GM10266 (cell line): ENCODE data around the gene PPM1H.

Experiments
- DNase-seq: peaks from one replicate; pipeline ENCODE4 v3.0.0; 2012; ENCODE audit errors: extremely low spot score
- CTCF ChIP-seq: IDR thresholded peaks from 2 replicates; pipeline ENCODE4 v1.5.1; 2012; ENCODE audit warnings: mild to moderate bottlenecking, low read depth; ENCODE audit not compliant: control insufficient read depth, insufficient read depth; ENCODE audit errors: missing control alignments

Gene PPM1H

DNA sequence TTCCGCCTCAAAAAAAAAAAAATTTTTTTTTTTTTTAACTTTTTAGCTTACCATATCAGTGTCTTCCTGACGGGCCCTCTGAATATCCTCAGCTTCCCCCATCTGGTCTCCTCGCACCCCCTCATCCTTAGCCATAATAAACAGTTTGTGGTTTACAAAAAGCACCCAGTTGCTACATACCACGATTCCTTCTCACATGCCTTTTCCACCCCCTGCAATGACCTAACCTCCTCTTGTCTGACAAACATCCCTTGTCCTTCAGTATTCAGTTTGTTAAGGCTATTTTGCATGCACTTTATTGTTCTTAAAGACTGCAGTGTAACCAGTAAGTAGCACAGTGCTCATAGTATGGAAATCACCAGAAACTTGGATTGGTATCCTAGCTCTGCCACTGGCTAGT lies 88.5 kb downstream of the PPM1H start:
- DNase-seq, result no peak
- TF ChIP-seq CTCF, result no peak

DNA sequence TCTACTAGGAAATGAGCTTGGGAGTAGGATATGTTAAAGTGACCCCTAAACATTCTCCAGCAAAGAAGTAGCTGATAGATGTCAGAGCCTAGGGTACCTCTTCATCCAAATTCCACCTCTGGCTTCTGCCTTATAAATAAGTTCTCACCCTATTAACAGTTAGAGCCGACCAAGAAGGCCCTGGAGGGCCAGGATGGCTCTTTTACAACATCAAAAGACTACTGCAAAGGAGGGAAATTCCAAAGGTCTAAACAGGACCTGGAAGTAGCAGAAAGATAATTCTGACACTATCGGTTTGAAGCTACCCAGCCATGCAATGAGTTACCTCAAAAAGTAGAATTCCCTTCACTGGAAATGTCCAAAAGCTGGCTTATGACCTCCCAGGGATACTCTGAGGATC lies 90.0 kb downstream of the PPM1H start:
- TF ChIP-seq CTCF, result no peak
- no peak for DNase-seq

GRCh38 chr12:62843716-62844115 lies 91.2 kb downstream of the PPM1H start:
- DNase-seq, result no peak
- TF ChIP-seq CTCF, result no peak

DNA sequence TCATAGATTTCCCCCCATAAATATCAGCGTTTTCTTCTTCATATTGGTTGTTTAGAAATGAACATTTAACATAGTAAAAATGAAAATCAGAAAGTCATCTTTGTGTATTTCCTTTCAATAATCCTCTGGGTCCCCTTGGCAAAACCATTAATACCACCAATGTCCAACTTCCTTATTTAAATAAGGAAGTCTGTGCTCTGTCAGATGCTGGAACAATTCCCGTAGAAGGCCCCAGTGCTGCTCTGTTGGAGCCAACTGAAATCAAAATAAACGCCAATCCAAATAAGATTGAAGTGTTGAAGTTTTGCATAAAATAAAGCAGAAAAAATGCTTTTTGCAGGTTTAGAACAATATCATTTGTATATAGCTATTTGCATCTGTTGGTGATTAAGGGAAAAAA lies 93.1 kb downstream of the PPM1H start:
- no peak for TF ChIP-seq CTCF
- no peak for DNase-seq

- TF ChIP-seq CTCF, result no peak
- no peak for DNase-seq
Observed at GRCh38 chr12:62840806-62841205, 94.1 kb downstream of the PPM1H start.

DNA sequence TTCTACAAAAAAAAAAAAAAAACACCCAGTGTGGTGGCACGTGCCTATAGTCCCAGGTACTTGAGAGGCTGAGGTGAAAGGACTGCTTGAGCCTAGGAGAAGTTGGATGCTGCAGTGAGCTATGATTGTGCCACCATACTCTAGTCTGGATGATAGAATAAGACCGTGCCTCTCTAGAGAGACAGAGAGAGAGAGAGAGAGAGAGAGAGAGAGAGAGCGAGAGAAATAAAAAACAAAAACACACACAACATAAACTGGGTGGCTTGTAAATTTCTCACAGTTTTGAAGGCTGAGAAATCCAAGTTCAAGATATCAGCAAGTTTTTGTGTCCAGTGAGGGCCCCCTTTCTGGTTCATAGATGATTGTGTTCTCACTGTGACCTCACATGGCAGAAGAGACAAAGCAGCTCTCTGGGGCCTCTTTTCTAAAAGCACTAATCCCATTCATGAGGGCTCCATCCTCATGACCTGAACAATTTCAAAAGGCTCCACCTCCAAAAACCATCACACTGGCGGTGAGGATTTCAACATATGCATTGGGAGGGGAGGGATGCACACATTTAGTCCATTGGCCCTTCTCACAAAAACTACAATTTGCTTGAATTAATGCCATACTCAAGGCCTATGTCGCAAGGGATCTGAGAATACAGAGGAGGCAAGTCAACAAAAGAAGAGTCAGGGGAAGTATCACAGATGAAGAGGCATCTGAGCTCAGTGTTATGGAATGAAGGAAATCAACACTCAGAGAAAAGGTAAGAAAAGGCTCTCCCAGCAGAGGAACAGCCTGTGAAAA lies 94.9 kb downstream of the PPM1H start:
- TF ChIP-seq CTCF, result no peak
- DNase-seq, result no peak

DNA sequence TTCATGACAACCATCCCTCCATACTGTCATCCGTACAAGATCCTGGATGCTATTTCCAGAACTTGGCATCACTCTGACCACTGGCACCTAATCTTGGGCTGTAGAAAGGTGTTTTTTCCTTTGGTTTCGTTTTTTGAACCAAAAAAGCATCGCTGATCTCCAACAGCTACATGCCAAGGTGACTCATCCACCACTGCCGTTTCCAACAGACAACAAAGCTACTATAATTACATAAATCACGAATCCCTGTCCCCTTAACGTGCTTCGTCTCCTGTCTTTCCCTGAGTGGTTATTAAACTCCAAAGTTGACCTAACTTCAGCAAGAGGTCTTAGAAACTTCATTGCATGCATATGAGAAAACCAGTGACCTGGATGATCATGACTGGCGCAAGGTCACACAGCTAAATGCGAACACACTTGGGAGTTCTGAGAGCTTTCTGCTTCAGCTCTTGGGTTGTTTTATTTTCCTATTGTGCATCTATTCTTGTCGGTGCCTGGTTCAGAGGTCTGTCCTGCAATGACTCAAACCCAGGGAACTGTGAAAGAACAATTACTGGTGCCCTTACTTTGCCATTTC lies 99.9 kb downstream of the PPM1H start:
- TF ChIP-seq CTCF, result no peak
- DNase-seq, result no peak
